SK-N-SH (cell line): ENCODE data around the gene RTCA. TPM values are rescaled to one million over a fixed set of nuclear protein-coding genes. Genes with fewer than 3 reads are reported as not detected.
"Not testable (repeated sequence)": the region's sequence is repeated elsewhere in the genome, so short reads cannot be mapped to it uniquely, and the experiment has no call there.

Experiments used
- CTCF ChIA-PET: fragments of 300-600, 350-600 bp; formaldehyde crosslinking; extraction: SDS; loops from one replicate; lab custom pipeline; 2021; lab: Yijun Ruan, JAX
- POLR2A ChIA-PET: fragments of 350-600 bp; sonication (Branson Sonifier 250); formaldehyde crosslinking; extraction: SDS; loops from one replicate; lab custom pipeline; 2020; ENCODE audit warnings: antibody characterized with exemption, inconsistent platforms; lab: Yijun Ruan, JAX
- DNase-seq: peaks from one replicate; pipeline ENCODE4 v3.0.0; 2012
- H2AFZ ChIP-seq: fragments of 200-600 bp; sonication (generic); 2 replicates; pipeline ENCODE4 v1.8.1; 2016; ENCODE audit warnings: antibody characterized with exemption, mild to moderate bottlenecking, low read depth
- H3F3A ChIP-seq: fragments of 200-600 bp; sonication (generic); replicated peaks from 2 replicates; pipeline ENCODE3; 2016; ENCODE audit warnings: antibody characterized with exemption, mild to moderate bottlenecking; ENCODE audit not compliant: insufficient read depth
- H3K27ac ChIP-seq, 2 experiments: fragments of 200-500 bp in 1 of 2; fragments of 200-600 bp in 1 of 2; sonication (Bioruptor generic) in 1 of 2; sonication (generic), shearing (Covaris generic) in 1 of 2; 2 replicates each; pipeline versions ENCODE4 v1.5.1 to v1.6.1; 2014 to 2016; ENCODE audit warnings: low read depth in 2 of 2, inconsistent platforms in 1 of 2, low read length in 1 of 2, mild to moderate bottlenecking in 1 of 2, mixed read lengths in 1 of 2
- H3K27me3 ChIP-seq: fragments of 200-600 bp; sonication (generic), shearing (Covaris generic); 2 replicates; pipeline ENCODE4 v1.6.1; 2016; ENCODE audit warnings: mixed run types; ENCODE audit not compliant: insufficient read depth
- H3K36me3 ChIP-seq, 2 experiments: fragments of 200-500 bp in 1 of 2; fragments of 200-600 bp in 1 of 2; sonication (Bioruptor generic) in 1 of 2; sonication (generic) in 1 of 2; replicated peaks in 1 of 2; 2 replicates each; pipeline versions ENCODE3 to v1.5.1; 2014 to 2016; ENCODE audit warnings: low read length in 1 of 2, mild to moderate bottlenecking in 1 of 2; ENCODE audit not compliant: insufficient read depth in 2 of 2, control insufficient read depth in 1 of 2
- H3K4me1 ChIP-seq, 2 experiments: fragments of 200-500 bp in 1 of 2; fragments of 200-600 bp in 1 of 2; sonication (Bioruptor generic) in 1 of 2; sonication (generic), shearing (Covaris generic) in 1 of 2; 2 replicates each; pipeline versions ENCODE4 v1.5.1 to v1.6.1; 2014 to 2016; ENCODE audit warnings: low read depth in 1 of 2, low read length in 1 of 2, mixed run types in 1 of 2; ENCODE audit not compliant: insufficient read depth in 2 of 2, control insufficient read depth in 1 of 2
- H3K4me2 ChIP-seq: fragments of 200-600 bp; sonication (generic), shearing (Covaris generic); 2 replicates; pipeline ENCODE4 v1.6.1; 2017; ENCODE audit warnings: mixed run types
- H3K4me3 ChIP-seq, 2 experiments: fragments of 200-500 bp in 1 of 2; fragments of 200-600 bp in 1 of 2; sonication (Bioruptor generic) in 1 of 2; sonication (generic), shearing (Covaris generic) in 1 of 2; 2 replicates each; pipeline versions ENCODE4 v1.5.1 to v1.8.1; 2014 to 2016; ENCODE audit warnings: low read depth in 2 of 2, inconsistent platforms in 1 of 2, low read length in 1 of 2, mild to moderate bottlenecking in 1 of 2, mixed read lengths in 1 of 2, moderate library complexity in 1 of 2
- H3K79me2 ChIP-seq: fragments of 200-600 bp; sonication (generic); 2 replicates; pipeline ENCODE4 v1.8.1; 2017; ENCODE audit warnings: mild to moderate bottlenecking; ENCODE audit not compliant: insufficient read depth
- H3K9ac ChIP-seq: fragments of 200-600 bp; sonication (generic); 2 replicates; pipeline ENCODE4 v1.6.1; 2017; ENCODE audit warnings: mixed run types
- H3K9me2 ChIP-seq: fragments of 200-600 bp; sonication (generic); 2 replicates; pipeline ENCODE4 v1.6.1; 2017; ENCODE audit warnings: mixed run types
- H3K9me3 ChIP-seq: fragments of 200-600 bp; sonication (generic); 2 replicates; pipeline ENCODE4 v1.6.1; 2017; ENCODE audit warnings: mixed run types, mild to moderate bottlenecking, moderate library complexity
- H4K20me1 ChIP-seq: fragments of 200-600 bp; sonication (generic); 2 replicates; pipeline ENCODE4 v1.6.1; 2017; ENCODE audit warnings: mild to moderate bottlenecking, mixed run types; ENCODE audit not compliant: insufficient read depth
- FOSL2 ChIP-seq: IDR thresholded peaks from 2 replicates; pipeline ENCODE4 v1.4.0; 2012; ENCODE audit warnings: low read depth, mild to moderate bottlenecking, moderate library complexity, borderline replicate concordance
- JUND ChIP-seq: IDR thresholded peaks from 2 replicates; pipeline ENCODE4 v1.4.0; 2012
- MEF2A ChIP-seq: IDR thresholded peaks from 2 replicates; pipeline ENCODE4 v1.4.0; 2012; ENCODE audit warnings: low read depth, borderline replicate concordance
- MXI1 ChIP-seq: IDR thresholded peaks from 2 replicates; pipeline ENCODE4 v1.6.1; 2012; ENCODE audit warnings: mild to moderate bottlenecking, low read depth, low read length, improper control_type of control experiment
- NRF1 ChIP-seq: IDR thresholded peaks from 2 replicates; pipeline ENCODE4 v1.6.1; 2012; ENCODE audit warnings: low read depth, mild to moderate bottlenecking, low read length
- SIN3A ChIP-seq: IDR thresholded peaks from 2 replicates; pipeline ENCODE4 v1.6.1; 2012; ENCODE audit warnings: low read depth, mild to moderate bottlenecking, low read length, moderate library complexity, borderline replicate concordance
- WGBS: methylation state at CpG from one replicate; pipeline ENCODE4 v1.1.6; 2017; ENCODE audit warnings: low lambda C conversion rate; 5-methylcytosine and 5-hydroxymethylcytosine counted together
- polyA plus RNA-seq, 3 experiments: library from polyadenylated mRNA; depleted of rRNA; stranded (reverse); fragments of >200 nt; gene quantifications; 2 replicates each; pipeline ENCODE4 v1.2.3, GENCODE V29; 2012
- TF ChIP-seq, protein P1 (sequence below): IDR thresholded peaks from 2 replicates; pipeline ENCODE4 v1.4.0; 2012; ENCODE audit warnings: low read depth
- TF ChIP-seq, protein P2 (sequence below): IDR thresholded peaks from 2 replicates; pipeline ENCODE4 v1.6.1; 2012; ENCODE audit warnings: mild to moderate bottlenecking, low read depth, low read length, moderate library complexity
- TF ChIP-seq, protein P3 (sequence below): IDR thresholded peaks from 2 replicates; pipeline ENCODE4 v1.4.0; 2012; ENCODE audit warnings: low read depth, borderline replicate concordance

Gene RTCA
- polyA plus RNA-seq, 1 of the 3 experiments (the other 2 are of a cell fraction): 17.3 TPM

DNA sequence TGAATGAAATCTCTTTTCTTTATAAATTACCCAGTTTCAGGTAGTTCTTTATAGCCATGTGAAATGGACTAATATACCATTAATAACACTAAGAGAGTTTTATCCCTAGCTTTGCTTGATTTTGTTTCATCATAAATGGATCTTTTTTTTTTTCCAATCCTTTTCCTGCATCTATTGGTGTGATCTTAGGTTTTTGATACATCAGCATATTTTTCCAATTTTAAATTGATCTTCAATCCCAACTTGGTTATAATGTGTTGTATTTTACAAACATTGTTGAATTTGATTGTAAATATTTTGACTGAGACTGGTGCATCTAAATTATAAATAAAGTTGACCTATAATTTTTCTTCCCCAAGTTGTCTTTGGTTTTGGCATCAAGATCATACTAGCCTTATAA lies 4.3 kb upstream of the RTCA start:
- Histone ChIP-seq H3K9ac (no peak overlapping the region), H3K9me2 (no peaks in the 10 kb centered on the region), H3K4me2 (no peak overlapping the region), H3K36me3 (peaks cover 0 to 15% of the 10 kb centered on the region in 2 experiments), H2AFZ (no peak overlapping the region), H3K27ac (no peak overlapping the region), H4K20me1 (no peaks in the 10 kb centered on the region), H3K9me3 (no peaks in the 10 kb centered on the region), H3K27me3 (no peaks in the 10 kb centered on the region), H3K79me2 (peaks cover 8% of the 10 kb centered on the region), H3K4me1 (peaks cover 0 to 2% of the 10 kb centered on the region in 2 experiments; a peak in 2 of 4 replicates), H3F3A (no peaks in the 10 kb centered on the region), H3K4me3 (no peak overlapping the region)
- CTCF ChIA-PET: interaction anchor here (0.9 kb wide), 1 partner anchor 26 kb away, joined by 3 read pairs; no protein-coding TSS in a partner anchor
- TF ChIP-seq SIN3A (no peak), JUND (no peak)
- POLR2A ChIA-PET: no interaction called here
- DNase-seq: no peak

DNA sequence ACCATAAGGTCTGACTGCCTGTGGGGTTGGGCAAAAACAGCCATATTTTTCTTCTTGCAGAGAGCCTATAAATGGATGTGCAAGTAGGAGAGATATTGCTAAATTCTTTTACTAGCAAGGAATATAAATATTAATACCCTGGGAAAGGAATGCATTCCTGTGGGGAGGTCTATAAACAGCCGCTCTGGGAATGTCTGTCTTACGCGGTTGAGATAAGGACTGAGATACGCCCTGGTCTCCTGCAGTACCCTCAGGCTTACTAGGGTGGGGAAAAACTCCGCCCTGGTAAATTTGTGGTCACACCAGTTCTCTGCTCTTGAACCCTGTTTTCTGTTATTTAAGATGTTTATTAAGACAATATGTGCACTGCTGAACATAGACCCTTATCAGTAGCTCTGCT lies 1.9 kb upstream of the RTCA start:
- H3K4me2 ChIP-seq, H3K4me3 ChIP-seq, H3F3A ChIP-seq, DNase-seq, POLR2A ChIA-PET, CTCF ChIA-PET, H3K9me3 ChIP-seq, H2AFZ ChIP-seq, H3K9ac ChIP-seq, H3K9me2 ChIP-seq, H3K27ac ChIP-seq, H3K27me3 ChIP-seq, H4K20me1 ChIP-seq: not testable (repeated sequence)
- peaks cover 31% of the 10 kb centered on the region for H3K79me2 ChIP-seq
- peaks cover 11 to 28% of the 10 kb centered on the region in 2 experiments for H3K36me3 ChIP-seq
- peaks cover 5 to 11% of the 10 kb centered on the region in 2 experiments; a peak in 3 of 4 replicates for H3K4me1 ChIP-seq
- 100% methylated on average over 4 of the region's 5 CpGs for WGBS

DNA sequence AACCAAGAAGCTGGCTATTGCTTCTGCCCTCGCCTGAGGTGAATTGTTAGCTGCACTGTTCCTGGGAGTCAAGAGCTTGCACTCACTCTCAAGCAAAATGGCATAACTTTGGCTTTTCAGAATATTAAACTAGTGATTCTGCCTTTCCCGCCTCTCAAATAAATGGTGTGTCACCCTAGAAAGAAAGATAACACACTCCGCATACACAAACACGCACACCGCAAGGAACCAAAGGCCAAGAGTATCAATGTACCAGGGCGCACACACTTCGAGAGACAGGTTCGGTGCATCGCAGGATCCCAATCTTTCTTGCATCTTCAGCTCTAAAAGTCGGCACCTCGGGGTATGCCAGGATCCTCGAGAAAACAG lies 470 bp upstream of the RTCA start:
- H3K4me2 ChIP-seq: peak overlapping the region; percentile 94
- peaks cover 20 to 41% of the 10 kb centered on the region in 2 experiments for H3K36me3 ChIP-seq
- 2% methylated on average over 12 of the region's 12 CpGs for WGBS
- peak overlapping the region; percentile 93 for H3K9ac ChIP-seq
- peaks cover 5 to 11% of the 10 kb centered on the region in 2 experiments; a peak in 3 of 4 replicates for H3K4me1 ChIP-seq
- ChIA-PET POLR2A (interaction anchor here (1.0 to 1.8 kb wide), 4 partner anchors 9 to 132 kb away, joined by 3 to 17 read pairs (median 6); partner anchors contain the start of genes CDC14A, DBT, SASS6 and TRMT13), CTCF (interaction anchor here (1.0 to 2.1 kb wide), 4 partner anchors 9 to 196 kb away, joined by 4 to 6 read pairs (median 4); no protein-coding TSS in a partner anchor)
- peak overlapping the region; percentile 99 for H2AFZ ChIP-seq
- peak overlapping the region; percentile 90 to 100 for H3K4me3 ChIP-seq
- no peaks in the 10 kb centered on the region for H3K9me2 ChIP-seq
- DNase-seq: no peak
- H3K9me3 ChIP-seq: no peaks in the 10 kb centered on the region
- no peaks in the 10 kb centered on the region for H4K20me1 ChIP-seq
- H3F3A ChIP-seq: no peaks in the 10 kb centered on the region
- H3K27ac ChIP-seq: peak overlapping the region; percentile 72 to 75
- TF ChIP-seq NRF1: no peak
- TF ChIP-seq, protein P1, sequence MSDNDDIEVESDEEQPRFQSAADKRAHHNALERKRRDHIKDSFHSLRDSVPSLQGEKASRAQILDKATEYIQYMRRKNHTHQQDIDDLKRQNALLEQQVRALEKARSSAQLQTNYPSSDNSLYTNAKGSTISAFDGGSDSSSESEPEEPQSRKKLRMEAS: no peak
- peaks cover 42% of the 10 kb centered on the region for H3K79me2 ChIP-seq
- no peaks in the 10 kb centered on the region for H3K27me3 ChIP-seq

DNA sequence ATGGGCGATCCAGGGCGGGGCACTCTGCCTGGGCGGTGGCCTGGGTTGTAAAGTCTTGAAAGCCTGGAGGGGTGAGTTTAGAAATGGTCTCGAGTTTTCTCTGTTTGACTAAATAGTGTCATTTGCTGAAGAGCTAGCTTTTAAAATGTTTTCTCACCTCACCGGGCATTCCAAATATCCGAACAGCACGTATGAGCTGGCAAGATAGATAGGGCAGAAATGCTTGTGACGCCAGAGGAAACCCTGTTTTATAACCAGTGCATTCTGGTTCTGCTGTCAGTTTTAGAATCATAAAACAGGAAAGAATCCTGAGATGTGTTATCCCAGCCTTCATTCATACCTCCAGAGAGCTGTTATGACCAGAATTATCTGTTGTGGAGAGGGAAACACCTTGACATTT lies 725 bp downstream of the RTCA start:
- Histone ChIP-seq H4K20me1 (no peaks in the 10 kb centered on the region), H3K4me3 (peak overlapping the region; percentile 90 to 100), H3K27me3 (no peaks in the 10 kb centered on the region), H3K36me3 (peaks cover 29 to 53% of the 10 kb centered on the region in 2 experiments), H2AFZ (peak overlapping the region; percentile 99; the same call in 1 of the 2 replicates), H3K4me1 (peaks cover 5 to 11% of the 10 kb centered on the region in 2 experiments; a peak in 3 of 4 replicates), H3F3A (no peaks in the 10 kb centered on the region), H3K79me2 (peaks cover 52% of the 10 kb centered on the region), H3K4me2 (peak overlapping the region; percentile 94), H3K9me3 (no peaks in the 10 kb centered on the region), H3K9me2 (no peaks in the 10 kb centered on the region), H3K9ac (peak overlapping the region; percentile 93), H3K27ac (peak overlapping the region in 1 of 2 experiments; percentile 72; a peak in 3 of 4 replicates)
- POLR2A ChIA-PET: interaction anchor here (1.6 to 1.8 kb wide), 3 partner anchors 17 to 133 kb away, joined by 6 to 17 read pairs (median 6); partner anchors contain the start of genes CDC14A, DBT, SASS6 and TRMT13
- CTCF ChIA-PET: interaction anchor here (0.7 to 2.1 kb wide), 3 partner anchors 14 to 193 kb away, joined by 3 to 6 read pairs (median 5); no protein-coding TSS in a partner anchor
- DNase-seq: no peak
- 9% methylated on average over 4 of the region's 8 CpGs for WGBS
- TF ChIP-seq, protein P2, sequence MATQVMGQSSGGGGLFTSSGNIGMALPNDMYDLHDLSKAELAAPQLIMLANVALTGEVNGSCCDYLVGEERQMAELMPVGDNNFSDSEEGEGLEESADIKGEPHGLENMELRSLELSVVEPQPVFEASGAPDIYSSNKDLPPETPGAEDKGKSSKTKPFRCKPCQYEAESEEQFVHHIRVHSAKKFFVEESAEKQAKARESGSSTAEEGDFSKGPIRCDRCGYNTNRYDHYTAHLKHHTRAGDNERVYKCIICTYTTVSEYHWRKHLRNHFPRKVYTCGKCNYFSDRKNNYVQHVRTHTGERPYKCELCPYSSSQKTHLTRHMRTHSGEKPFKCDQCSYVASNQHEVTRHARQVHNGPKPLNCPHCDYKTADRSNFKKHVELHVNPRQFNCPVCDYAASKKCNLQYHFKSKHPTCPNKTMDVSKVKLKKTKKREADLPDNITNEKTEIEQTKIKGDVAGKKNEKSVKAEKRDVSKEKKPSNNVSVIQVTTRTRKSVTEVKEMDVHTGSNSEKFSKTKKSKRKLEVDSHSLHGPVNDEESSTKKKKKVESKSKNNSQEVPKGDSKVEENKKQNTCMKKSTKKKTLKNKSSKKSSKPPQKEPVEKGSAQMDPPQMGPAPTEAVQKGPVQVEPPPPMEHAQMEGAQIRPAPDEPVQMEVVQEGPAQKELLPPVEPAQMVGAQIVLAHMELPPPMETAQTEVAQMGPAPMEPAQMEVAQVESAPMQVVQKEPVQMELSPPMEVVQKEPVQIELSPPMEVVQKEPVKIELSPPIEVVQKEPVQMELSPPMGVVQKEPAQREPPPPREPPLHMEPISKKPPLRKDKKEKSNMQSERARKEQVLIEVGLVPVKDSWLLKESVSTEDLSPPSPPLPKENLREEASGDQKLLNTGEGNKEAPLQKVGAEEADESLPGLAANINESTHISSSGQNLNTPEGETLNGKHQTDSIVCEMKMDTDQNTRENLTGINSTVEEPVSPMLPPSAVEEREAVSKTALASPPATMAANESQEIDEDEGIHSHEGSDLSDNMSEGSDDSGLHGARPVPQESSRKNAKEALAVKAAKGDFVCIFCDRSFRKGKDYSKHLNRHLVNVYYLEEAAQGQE: no peak
- no peak for TF ChIP-seq MXI1
- TF ChIP-seq, protein P3, sequence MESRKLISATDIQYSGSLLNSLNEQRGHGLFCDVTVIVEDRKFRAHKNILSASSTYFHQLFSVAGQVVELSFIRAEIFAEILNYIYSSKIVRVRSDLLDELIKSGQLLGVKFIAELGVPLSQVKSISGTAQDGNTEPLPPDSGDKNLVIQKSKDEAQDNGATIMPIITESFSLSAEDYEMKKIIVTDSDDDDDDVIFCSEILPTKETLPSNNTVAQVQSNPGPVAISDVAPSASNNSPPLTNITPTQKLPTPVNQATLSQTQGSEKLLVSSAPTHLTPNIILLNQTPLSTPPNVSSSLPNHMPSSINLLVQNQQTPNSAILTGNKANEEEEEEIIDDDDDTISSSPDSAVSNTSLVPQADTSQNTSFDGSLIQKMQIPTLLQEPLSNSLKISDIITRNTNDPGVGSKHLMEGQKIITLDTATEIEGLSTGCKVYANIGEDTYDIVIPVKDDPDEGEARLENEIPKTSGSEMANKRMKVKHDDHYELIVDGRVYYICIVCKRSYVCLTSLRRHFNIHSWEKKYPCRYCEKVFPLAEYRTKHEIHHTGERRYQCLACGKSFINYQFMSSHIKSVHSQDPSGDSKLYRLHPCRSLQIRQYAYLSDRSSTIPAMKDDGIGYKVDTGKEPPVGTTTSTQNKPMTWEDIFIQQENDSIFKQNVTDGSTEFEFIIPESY: no peak
- no peak for TF ChIP-seq FOSL2
- no peak for TF ChIP-seq MEF2A
